NB4 (cell line): ENCODE results near the gene CBR1.
"Not testable (repeated sequence)": the region's sequence is repeated elsewhere in the genome, so short reads cannot be mapped to it uniquely, and the experiment has no call there.

ENCODE experiments used
- DNase-seq: peaks from one replicate; pipeline ENCODE4 v3.0.0; 2010; ENCODE audit warnings: low read depth
- H3K4me3 ChIP-seq: one replicate; pipeline ENCODE4 v1.5.1; 2011; ENCODE audit warnings: mild to moderate bottlenecking, low read depth, low read length, moderate library complexity
- CTCF ChIP-seq: IDR thresholded peaks from one replicate; pipeline ENCODE4 v1.5.1; 2012; ENCODE audit warnings: low read depth, low read length
- MAX ChIP-seq: IDR thresholded peaks from 2 replicates; pipeline ENCODE4 v1.6.1; 2011; ENCODE audit warnings: low read depth, low read length
- MYC ChIP-seq: IDR thresholded peaks from 2 replicates; pipeline ENCODE4 v1.6.1; 2011; ENCODE audit warnings: low read depth, low read length
- POLR2A ChIP-seq: IDR thresholded peaks from 2 replicates; pipeline ENCODE4 v1.6.1; 2011; ENCODE audit warnings: mild to moderate bottlenecking; ENCODE audit not compliant: insufficient read length; ENCODE audit errors: extremely low read depth

Gene CBR1

GRCh38 chr21:36098182-36098532 is 28.3 kb downstream of the CBR1 start:
- TF ChIP-seq CTCF = no peak
- TF ChIP-seq POLR2A = no peak
- no peak for TF ChIP-seq MAX
- no peak for TF ChIP-seq MYC
- H3K4me3 ChIP-seq = no peak overlapping the region
- no peak for DNase-seq

GRCh38 chr21:36099000-36099399 is 29.2 kb downstream of the CBR1 start:
- no peak overlapping the region for H3K4me3 ChIP-seq
- TF ChIP-seq MYC (no peak), POLR2A (no peak)
- no peak for DNase-seq

GRCh38 chr21:36099695-36100211 is 29.9 kb downstream of the CBR1 start:
- not testable (repeated sequence) for DNase-seq, H3K4me3 ChIP-seq

- TF ChIP-seq POLR2A (no peak), MAX (no peak), CTCF (no peak), MYC (no peak)
- no peak for DNase-seq
- H3K4me3 ChIP-seq = no peak overlapping the region
Measured at GRCh38 chr21:36100971-36101641, 31.3 kb downstream of the CBR1 start.

- H3K4me3 ChIP-seq = no peak overlapping the region
- TF ChIP-seq MYC (no peak), POLR2A (no peak), CTCF (no peak), MAX (no peak)
- DNase-seq = no peak
Measured at GRCh38 chr21:36103434-36103833, 33.6 kb downstream of the CBR1 start.

GRCh38 chr21:36104317-36105300 is 34.8 kb downstream of the CBR1 start:
- TF ChIP-seq MYC = no peak
- TF ChIP-seq POLR2A = no peak
- TF ChIP-seq CTCF = peak; percentile 26
- no peak for TF ChIP-seq MAX
- H3K4me3 ChIP-seq = no peak overlapping the region
- DNase-seq = no peak

- DNase-seq = no peak
- TF ChIP-seq POLR2A (no peak), MYC (no peak), CTCF (no peak), MAX (no peak)
- H3K4me3 ChIP-seq = no peak overlapping the region
Measured at GRCh38 chr21:36105327-36105842, 35.6 kb downstream of the CBR1 start.
